NCI-H128 (cell line): ENCODE results near the gene IRF8.

Experiments used
- DNase-seq: peaks from one replicate; lab custom pipeline; 2025; ENCODE audit not compliant: unreplicated experiment; lab: John Stamatoyannopoulos, UW

The IRF8 gene

GRCh38 chr16:85954927-85955519 lies 56.1 kb downstream of the IRF8 start:
- no peak for DNase-seq

GRCh38 chr16:85955566-85955965 lies 56.6 kb downstream of the IRF8 start:
- no peak for DNase-seq

- no peak for DNase-seq
Observed at GRCh38 chr16:85956426-85956825, 57.5 kb downstream of the IRF8 start.

- DNase-seq: no peak
Observed at GRCh38 chr16:85958731-85959130, 59.8 kb downstream of the IRF8 start.

- DNase-seq: no peak
Observed at GRCh38 chr16:85959686-85960085, 60.7 kb downstream of the IRF8 start.

GRCh38 chr16:85960486-85961046 lies 61.6 kb downstream of the IRF8 start:
- DNase-seq: no peak

- DNase-seq: no peak
Observed at GRCh38 chr16:85961988-85962915, 63.3 kb downstream of the IRF8 start.

GRCh38 chr16:85963753-85964285 lies 64.9 kb downstream of the IRF8 start:
- no peak for DNase-seq

- no peak for DNase-seq
Observed at GRCh38 chr16:85965125-85965524, 66.2 kb downstream of the IRF8 start.

- DNase-seq: no peak
Observed at GRCh38 chr16:85967111-85967510, 68.1 kb downstream of the IRF8 start.

- DNase-seq: no peak
Observed at GRCh38 chr16:85968041-85968920, 69.3 kb downstream of the IRF8 start.

GRCh38 chr16:85969159-85969558 lies 70.2 kb downstream of the IRF8 start:
- DNase-seq: no peak

- DNase-seq: no peak
Observed at GRCh38 chr16:85969591-85969990, 70.6 kb downstream of the IRF8 start.

- no peak for DNase-seq
Observed at GRCh38 chr16:85970016-85970733, 71.2 kb downstream of the IRF8 start.

- DNase-seq: no peak
Observed at GRCh38 chr16:85970738-85971137, 71.8 kb downstream of the IRF8 start.
